GM21515 (cell line): Measurements from ENCODE around the gene OTUD3.
"Not testable (repeated sequence)": the region's sequence is repeated elsewhere in the genome, so short reads cannot be mapped to it uniquely, and the experiment has no call there.

ENCODE experiments used
- ATAC-seq: cut with Tn5 transposase; IDR thresholded peaks from one replicate; pipeline ENCODE4 v1.9.1; 2021; ENCODE audit not compliant: unreplicated experiment

Gene OTUD3

GRCh38 chr1:19909392-19909791 is 27.2 kb downstream of the OTUD3 start:
- no peak for ATAC-seq

DNA sequence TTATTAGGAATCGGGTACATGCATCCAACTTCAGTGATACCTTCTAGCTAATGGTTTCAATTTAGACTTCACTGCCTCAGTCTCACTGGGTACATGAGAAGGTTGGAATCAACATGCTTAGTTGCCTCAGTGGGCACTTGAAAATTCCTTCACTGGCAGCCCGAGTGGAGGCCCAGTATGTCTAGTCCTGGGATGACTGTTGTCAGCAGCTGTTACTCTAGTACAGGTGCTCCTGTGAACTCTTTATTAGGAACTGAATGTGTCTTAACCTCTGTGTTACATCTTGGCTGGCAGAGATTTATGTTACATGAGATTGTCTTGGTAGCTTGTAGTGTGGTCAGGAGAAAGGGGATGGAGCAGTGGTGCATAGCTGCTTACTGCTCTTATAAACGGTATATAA is 27.8 kb downstream of the OTUD3 start:
- ATAC-seq, result no peak

DNA sequence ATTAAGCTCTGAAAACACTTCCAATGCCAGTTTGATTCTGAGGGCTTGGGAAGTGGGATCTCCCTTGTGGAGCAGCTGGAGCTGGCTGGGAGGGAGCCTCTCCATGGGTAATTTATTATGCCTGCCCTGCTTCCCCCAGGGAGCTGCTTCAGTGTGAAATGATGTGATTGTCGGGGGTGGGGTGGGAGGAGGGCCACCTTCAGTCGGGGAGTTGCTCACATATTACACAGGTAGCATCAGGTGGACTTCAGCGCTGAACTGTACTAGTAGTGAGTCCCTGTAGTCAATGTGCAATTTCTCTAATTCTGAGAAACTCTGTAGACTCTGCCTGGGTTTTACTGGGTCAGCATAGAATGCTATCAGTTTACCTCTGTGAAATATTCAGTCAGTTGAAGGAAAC is 28.5 kb downstream of the OTUD3 start:
- ATAC-seq, result no peak

GRCh38 chr1:19918057-19918456 is 35.9 kb downstream of the OTUD3 start:
- no peak for ATAC-seq

GRCh38 chr1:19920132-19920710 is 38.0 kb downstream of the OTUD3 start:
- no peak for ATAC-seq

DNA sequence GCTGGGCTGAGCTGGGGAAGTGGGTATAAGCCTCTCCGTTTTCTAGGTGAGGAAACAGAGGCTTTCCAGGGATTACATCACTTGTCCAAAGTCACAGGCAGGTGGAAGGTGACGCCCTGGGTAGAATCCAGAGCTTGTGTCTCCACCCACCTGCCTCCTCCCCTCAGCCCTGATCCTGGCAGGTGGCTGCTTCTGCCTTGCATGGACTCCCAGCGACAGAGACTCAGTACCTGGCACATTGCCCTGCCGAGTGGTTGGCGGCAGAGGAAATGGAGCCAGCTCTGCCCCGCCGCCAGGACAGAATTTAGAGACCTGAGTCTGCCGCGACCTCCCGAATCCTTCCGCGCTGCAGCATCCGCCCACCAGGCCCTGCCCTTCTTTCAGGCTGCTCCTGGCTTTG is 39.1 kb downstream of the OTUD3 start:
- ATAC-seq, result no peak

DNA sequence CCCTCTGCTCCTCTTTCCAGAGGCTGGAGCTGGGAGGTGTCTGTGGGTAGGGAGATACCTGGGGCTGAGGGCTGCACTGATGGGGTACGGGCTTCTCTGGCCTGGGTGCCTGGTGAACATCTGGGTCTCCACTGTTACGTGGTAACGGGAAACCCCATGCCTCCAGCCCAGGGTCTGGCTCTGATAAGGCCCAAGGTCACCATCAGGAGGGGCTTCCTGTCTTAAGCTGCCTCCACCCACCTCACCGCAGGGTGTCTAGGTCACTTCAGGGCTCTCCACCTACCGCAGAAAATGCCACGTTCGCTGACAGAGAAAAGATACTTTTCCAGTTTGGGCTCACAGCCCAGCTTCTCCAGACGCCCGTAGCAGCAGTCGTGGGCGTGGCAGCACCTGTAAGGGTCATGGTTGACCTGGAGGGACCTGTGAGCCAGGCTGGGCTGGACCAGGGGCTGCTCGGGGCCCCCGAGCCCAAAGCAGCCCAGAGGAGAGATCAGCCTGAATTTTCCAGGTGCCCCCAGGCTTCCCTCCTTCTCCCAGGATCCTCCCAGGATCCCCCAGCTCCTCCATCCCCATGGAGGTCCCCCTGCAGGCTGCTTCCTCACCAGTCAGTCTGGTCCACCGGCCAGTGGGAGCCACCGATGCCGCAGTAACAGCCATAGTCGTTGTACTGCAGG is 40.0 kb downstream of the OTUD3 start:
- no peak for ATAC-seq

GRCh38 chr1:19923137-19923952 is 41.1 kb downstream of the OTUD3 start, which contains the start of gene PLA2G2E:
PLA2G2E (minus strand) TSS chr1:19923617; CDS start chr1:19923559, 58 bp downstream.
- ATAC-seq, result no peak

DNA sequence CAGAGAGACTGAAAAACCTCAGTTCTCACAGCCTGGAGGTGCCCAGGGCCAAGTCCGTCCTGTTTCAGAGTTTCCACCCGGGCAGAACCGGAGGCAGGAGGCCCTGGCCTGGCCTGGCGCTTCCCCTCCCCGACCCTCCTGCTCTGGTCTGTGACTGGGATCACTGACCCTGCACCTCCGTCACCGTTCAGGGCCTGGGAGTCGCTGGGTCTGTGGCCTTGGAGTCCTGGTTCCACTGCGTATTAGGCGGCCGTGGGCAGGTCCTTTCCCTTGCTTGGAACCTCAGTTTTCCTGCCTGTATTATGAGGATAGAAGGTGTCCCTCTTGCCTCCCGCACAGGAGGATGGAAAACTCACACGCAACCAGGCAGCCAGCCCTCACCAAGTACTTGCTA is 41.8 kb downstream of the OTUD3 start:
- no peak for ATAC-seq

DNA sequence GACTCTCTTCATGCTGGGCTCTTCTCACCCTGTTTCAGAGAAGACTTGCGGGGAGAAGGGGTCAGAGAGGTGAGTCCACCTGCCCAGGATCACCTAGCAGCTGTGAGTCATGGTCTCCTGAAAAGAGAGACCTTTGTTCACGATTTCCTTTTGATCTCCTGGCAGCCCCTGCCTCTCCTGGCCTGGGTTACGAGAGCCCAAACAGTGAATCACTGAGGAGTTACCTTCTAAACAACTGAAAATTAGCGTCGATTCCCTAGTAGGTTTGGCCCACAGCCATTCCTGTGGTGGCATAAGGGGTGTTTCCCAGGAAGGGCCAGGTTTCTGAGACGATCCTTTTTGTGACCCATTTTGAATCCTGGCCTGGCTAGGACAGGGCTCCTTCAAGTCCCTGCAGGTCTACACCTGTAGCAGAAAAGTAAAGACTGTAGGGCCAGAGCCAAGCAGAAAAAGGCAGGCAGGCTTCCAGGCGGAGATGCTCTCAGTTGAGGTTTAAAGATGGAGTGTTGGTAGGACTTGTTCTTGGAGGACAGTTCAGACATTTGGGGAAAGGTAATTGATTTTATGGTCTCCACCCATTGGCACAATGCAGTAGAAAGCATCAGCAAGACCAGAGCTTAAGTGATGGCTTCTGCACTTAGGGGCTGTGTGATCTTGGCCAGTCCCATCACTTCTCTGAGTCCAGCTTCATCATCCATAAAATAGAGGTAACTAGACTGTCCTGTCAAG is 43.3 kb downstream of the OTUD3 start:
- ATAC-seq, result no peak

DNA sequence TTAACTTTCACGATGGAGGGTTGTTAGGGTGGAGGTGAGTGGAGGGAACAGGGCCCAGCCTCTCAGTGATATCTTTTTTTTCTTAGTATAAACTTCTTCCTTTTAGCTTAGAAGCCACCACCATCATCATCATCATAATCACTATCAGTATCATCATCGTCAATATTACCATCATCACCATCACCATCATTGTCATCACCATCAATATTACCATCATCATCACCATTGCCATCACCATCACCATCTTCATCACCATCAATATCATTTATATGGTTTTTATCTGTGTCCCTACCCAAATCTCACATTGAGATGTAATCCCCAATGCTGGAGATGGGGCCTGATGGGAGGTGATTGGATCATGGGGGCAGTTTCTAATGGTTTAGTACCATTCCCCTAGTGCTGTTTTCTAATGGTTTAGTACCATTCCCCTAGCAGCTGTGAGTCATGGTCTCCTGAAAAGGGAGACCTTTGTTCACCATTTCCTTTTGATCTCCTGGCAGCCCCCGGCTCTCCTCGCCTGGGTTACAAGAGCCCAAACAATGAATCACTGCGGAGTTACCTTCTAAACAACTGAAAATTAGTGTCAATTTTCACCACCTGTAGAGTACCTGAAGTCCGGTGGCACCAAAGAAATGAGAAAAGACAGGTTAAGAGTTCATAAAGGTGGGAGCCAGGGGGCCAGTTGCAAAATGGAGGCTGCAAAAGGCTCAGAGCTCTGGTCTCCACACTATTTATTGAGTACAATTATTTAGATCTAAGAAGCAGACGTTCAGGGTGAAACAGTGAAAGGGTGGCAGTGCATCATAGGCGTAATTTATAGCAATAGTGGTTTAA is 44.3 kb downstream of the OTUD3 start:
- ATAC-seq, result no peak

DNA sequence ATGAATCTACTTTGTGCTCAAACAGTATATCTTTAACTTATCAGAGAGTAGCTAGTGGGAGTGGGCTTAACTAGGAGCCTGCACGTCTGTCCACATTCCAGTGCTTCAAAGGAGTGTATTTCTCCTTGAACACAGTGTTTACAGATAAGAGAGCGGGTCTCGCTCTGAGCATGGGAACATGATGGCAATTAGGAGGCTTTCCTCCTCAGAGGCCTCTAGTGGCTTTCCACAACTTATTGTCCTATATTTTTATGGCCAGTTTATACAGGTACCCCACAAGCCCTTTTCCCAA is 44.9 kb downstream of the OTUD3 start:
- not testable (repeated sequence) for ATAC-seq

GRCh38 chr1:19932866-19933265 is 50.7 kb downstream of the OTUD3 start:
- no peak for ATAC-seq

- ATAC-seq, result no peak
These were observed 52.1 kb downstream of the OTUD3 start for GRCh38 chr1:19934336-19934735.

DNA sequence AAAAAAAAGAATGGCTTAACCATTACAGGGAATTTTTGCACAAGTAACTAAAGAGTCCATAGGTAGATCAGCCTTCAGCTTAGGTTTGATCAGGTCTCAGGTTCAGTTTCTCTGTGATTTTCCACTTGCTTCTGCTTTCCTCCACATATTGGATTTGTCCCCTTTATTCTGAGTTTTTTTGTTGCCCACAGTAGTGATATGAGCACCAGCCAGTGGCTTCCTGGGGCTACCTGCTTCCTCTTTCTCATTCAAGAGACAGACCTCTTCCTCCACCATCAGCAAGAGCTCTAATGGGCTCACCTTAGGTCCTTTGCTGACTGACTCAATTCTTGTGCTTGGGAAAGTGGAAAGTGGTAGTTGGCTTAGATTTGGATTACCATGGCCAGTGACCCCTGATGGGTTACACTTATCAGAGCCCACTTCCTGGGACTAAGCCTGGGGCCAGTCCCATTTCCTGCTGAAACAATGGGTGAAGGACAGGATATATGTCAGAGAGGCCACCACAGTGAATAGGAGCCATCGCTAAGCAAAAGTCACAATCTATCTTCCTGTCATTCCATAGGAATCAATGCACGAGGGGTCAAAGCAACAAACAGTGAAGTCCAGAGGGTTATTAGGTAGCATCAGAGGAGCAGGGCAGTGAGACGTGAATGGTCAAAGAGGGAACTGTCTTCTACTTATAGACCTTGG is 54.0 kb downstream of the OTUD3 start:
- no peak for ATAC-seq

DNA sequence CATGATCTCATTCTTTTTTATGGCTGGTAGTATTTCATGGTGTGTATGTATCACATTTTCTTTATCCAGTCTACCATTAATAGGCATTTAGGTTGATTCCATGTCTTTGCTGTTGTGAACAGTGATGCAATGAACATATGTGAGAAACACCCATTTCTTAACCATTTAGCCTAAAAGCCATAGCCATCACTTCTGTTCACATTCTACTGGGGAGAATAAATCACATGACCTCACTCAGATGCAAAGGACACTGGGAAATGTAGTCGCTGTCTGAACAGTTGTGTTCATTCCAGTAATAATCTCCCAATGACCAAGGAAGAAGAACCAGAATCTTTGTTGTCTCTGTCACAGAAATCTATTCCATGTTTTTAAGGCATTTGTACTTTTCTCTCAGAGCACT is 56.3 kb downstream of the OTUD3 start:
- ATAC-seq, result no peak

- ATAC-seq, result no peak
These were observed 58.5 kb downstream of the OTUD3 start for GRCh38 chr1:19940486-19941205.

GRCh38 chr1:19941206-19941568 is 59.0 kb downstream of the OTUD3 start:
- ATAC-seq, result no peak

DNA sequence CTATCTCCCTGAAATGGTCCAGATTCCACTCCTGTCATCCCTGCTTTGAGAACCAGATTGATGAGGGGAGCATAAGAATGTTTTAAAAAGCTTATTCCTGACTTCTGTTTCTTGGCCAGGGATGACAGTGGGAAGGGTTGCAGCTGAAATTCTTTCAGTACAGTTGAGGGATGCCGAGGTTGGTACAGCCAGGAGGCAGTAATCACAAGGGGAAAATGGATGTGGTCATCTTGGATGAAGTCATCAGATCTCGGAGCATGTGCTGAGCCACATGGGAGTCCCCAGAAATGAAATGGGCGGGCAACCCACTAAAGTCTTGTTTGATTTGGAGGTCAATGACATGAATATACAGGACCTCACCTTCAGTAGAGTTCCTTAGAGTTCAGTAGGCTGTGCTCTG is 59.9 kb downstream of the OTUD3 start:
- ATAC-seq, result no peak

- ATAC-seq, result no peak
These were observed 60.5 kb downstream of the OTUD3 start for GRCh38 chr1:19942657-19943056.
